ENCODE results near the gene SSH2. TPM values are rescaled to one million over a fixed set of nuclear protein-coding genes. Genes with fewer than 3 reads are reported as not detected.

The SSH2 gene
- polyA plus RNA-seq, 1 experiment: 24.1 TPM

- DNase-seq (ENCODE audit: low read depth, low spot score): no peak
- no peak for TF ChIP-seq CTCF (IDR thresholded peaks at IDR 0.05; ENCODE audit: low read depth, low read length)
- H3K27me3 ChIP-seq (ENCODE audit: control insufficient read depth, insufficient read depth, low read length): no peaks in the 10 kb centered on the region
- CTCF ChIA-PET: no interaction called here
- no peak overlapping the region for H3K4me3 ChIP-seq (ENCODE audit: low read depth, low read length)
- POLR2A ChIA-PET: no interaction called here
- no peak overlapping the region for H3K27ac ChIP-seq (ENCODE audit: low read depth, low read length)
- H3K9me3 ChIP-seq (ENCODE audit: control insufficient read depth, insufficient read depth, low read length): no peaks in the 10 kb centered on the region
Measured at GRCh38 chr17:29847527-29848400, 82.3 kb downstream of the SSH2 start.

- Histone ChIP-seq H3K4me3 (ENCODE audit: low read depth, low read length) (no peak overlapping the region), H3K27me3 (ENCODE audit: control insufficient read depth, insufficient read depth, low read length) (no peaks in the 10 kb centered on the region), H3K9me3 (ENCODE audit: control insufficient read depth, insufficient read depth, low read length) (no peaks in the 10 kb centered on the region), H3K27ac (ENCODE audit: low read depth, low read length) (no peak overlapping the region)
- POLR2A ChIA-PET: no interaction called here
- CTCF ChIA-PET: interaction anchor here (1.3 kb wide), 1 partner anchor 84 kb away, joined by 6 read pairs; no protein-coding TSS in a partner anchor
- no peak for TF ChIP-seq CTCF (IDR thresholded peaks at IDR 0.05; ENCODE audit: low read depth, low read length)
- DNase-seq (ENCODE audit: low read depth, low spot score): no peak
Measured at GRCh38 chr17:29847118-29847517, 82.9 kb downstream of the SSH2 start.

GRCh38 chr17:29846298-29846697 lies 83.7 kb downstream of the SSH2 start:
- no peak for TF ChIP-seq CTCF (IDR thresholded peaks at IDR 0.05; ENCODE audit: low read depth, low read length)

GRCh38 chr17:29844339-29845048 lies 85.5 kb downstream of the SSH2 start:
- Histone ChIP-seq H3K4me3 (ENCODE audit: low read depth, low read length) (no peak overlapping the region), H3K27ac (ENCODE audit: low read depth, low read length) (no peak overlapping the region), H3K27me3 (ENCODE audit: control insufficient read depth, insufficient read depth, low read length) (no peaks in the 10 kb centered on the region), H3K9me3 (ENCODE audit: control insufficient read depth, insufficient read depth, low read length) (no peaks in the 10 kb centered on the region)
- POLR2A ChIA-PET: no interaction called here
- CTCF ChIA-PET: no interaction called here
- DNase-seq (ENCODE audit: low read depth, low spot score): no peak
- TF ChIP-seq CTCF (IDR thresholded peaks at IDR 0.05; ENCODE audit: low read depth, low read length): no peak

More at GRCh38 chr17:29846298-29846697, 83.7 kb downstream of the SSH2 start:
- Histone ChIP-seq H3K4me3 (ENCODE audit: low read depth, low read length) (no peak overlapping the region), H3K27me3 (ENCODE audit: control insufficient read depth, insufficient read depth, low read length) (no peaks in the 10 kb centered on the region), H3K9me3 (ENCODE audit: control insufficient read depth, insufficient read depth, low read length) (no peaks in the 10 kb centered on the region), H3K27ac (ENCODE audit: low read depth, low read length) (no peak overlapping the region)
- POLR2A ChIA-PET: no interaction called here
- CTCF ChIA-PET: interaction anchor here (1.3 kb wide), 1 partner anchor 85 kb away, joined by 6 read pairs; no protein-coding TSS in a partner anchor
- DNase-seq (ENCODE audit: low read depth, low spot score): no peak

- Histone ChIP-seq H3K4me3 (ENCODE audit: low read depth, low read length) (no peak overlapping the region), H3K27me3 (ENCODE audit: control insufficient read depth, insufficient read depth, low read length) (no peaks in the 10 kb centered on the region), H3K27ac (ENCODE audit: low read depth, low read length) (no peak overlapping the region), H3K9me3 (ENCODE audit: control insufficient read depth, insufficient read depth, low read length) (no peaks in the 10 kb centered on the region; the same call in 1 of the 2 replicates)
- ChIA-PET CTCF (interaction anchor here (0.6 to 1.4 kb wide), 2 partner anchors 27 to 33 kb away, joined by 3 read pairs; no protein-coding TSS in a partner anchor), POLR2A (no interaction called here)
- no peak for DNase-seq (ENCODE audit: low read depth, low spot score)
- TF ChIP-seq CTCF (IDR thresholded peaks at IDR 0.05; ENCODE audit: low read depth, low read length): no peak
Measured at GRCh38 chr17:29840884-29841283, 89.1 kb downstream of the SSH2 start.

All from AG04450 (cell line).